A549 (cell line): ENCODE data around the gene CPA4. TPM values are rescaled to one million over a fixed set of nuclear protein-coding genes. Genes with fewer than 3 reads are reported as not detected.

Experiments
- ATAC-seq, 2 experiments: fragments of 200-7000 bp in 1 of 2; fragments of >200 bp in 1 of 2; cut with Nextera tagmentation in 1 of 2; cut with Tn5 transposase in 1 of 2; 3 replicates each; pipeline versions ENCODE4 v1.8.0 to v1.9.1; 2018 to 2020; ENCODE audit warnings: mild to moderate bottlenecking in 1 of 2, moderate library complexity in 1 of 2
- CTCF ChIA-PET: fragments of 300-600 bp; sonication (Branson Sonifier 250); formaldehyde crosslinking; extraction: SDS; loops from one replicate; lab custom pipeline; 2021; ENCODE audit warnings: antibody characterized with exemption, inconsistent platforms; lab: Yijun Ruan, JAX
- POLR2A ChIA-PET: fragments of 350-600 bp; formaldehyde crosslinking; extraction: SDS; loops from one replicate; lab custom pipeline; 2021; ENCODE audit warnings: antibody characterized with exemption, inconsistent platforms; lab: Yijun Ruan, JAX
- DNase-seq, 2 experiments: peaks; one replicate each; pipeline versions ENCODE4 v3.0.0 to v3.0.0-alpha.2; 2011 to 2016; ENCODE audit warnings: low read depth in 1 of 2, low spot score in 1 of 2
- FAIRE-seq: peaks from 2 replicates; lab custom pipeline; 2011; peaks lifted over from hg19 to GRCh38; lab: Jason Lieb, UNC
- H3K27ac ChIP-seq, 2 experiments: fragments of >200 bp; sonication (Bioruptor Twin); formaldehyde crosslinking; 3 replicates each; pipeline ENCODE4 v1.5.1; 2016 to 2017
- H3K4me1 ChIP-seq: fragments of >200 bp; sonication (Bioruptor Twin); formaldehyde crosslinking; 3 replicates; pipeline ENCODE4 v1.6.1; 2016
- H3K4me2 ChIP-seq: fragments of >200 bp; sonication (Bioruptor Twin); formaldehyde crosslinking; 3 replicates; pipeline ENCODE4 v1.6.1; 2016
- H3K4me3 ChIP-seq: fragments of >200 bp; sonication (Bioruptor Twin); formaldehyde crosslinking; 3 replicates; pipeline ENCODE4 v1.5.1; 2016
- H3K9me3 ChIP-seq: fragments of >200 bp; sonication (Bioruptor Twin); formaldehyde crosslinking; 3 replicates; pipeline ENCODE4 v1.6.1; 2016
- CBX2 ChIP-seq: fragments of 200-600 bp; sonication (generic); IDR thresholded peaks from 2 replicates; pipeline ENCODE4 v1.6.1; 2016; ENCODE audit warnings: low read depth, mild to moderate bottlenecking, borderline replicate concordance
- CBX8 ChIP-seq: fragments of 200-600 bp; sonication (generic); IDR thresholded peaks from 2 replicates; pipeline ENCODE4 v1.6.1; 2016
- CEBPB ChIP-seq, 2 experiments: fragments of >200 bp in 1 of 2; sonication (Bioruptor Twin) in 1 of 2; formaldehyde crosslinking in 1 of 2; IDR thresholded peaks; 2 replicates each; pipeline ENCODE4 v1.6.1; 2012 to 2016
- CHD4 ChIP-seq: fragments of 200-600 bp; sonication (generic); IDR thresholded peaks from 2 replicates; pipeline ENCODE4 v1.6.1; 2016; ENCODE audit warnings: antibody characterized with exemption, mild to moderate bottlenecking, borderline replicate concordance
- CTCF ChIP-seq: fragments of >200 bp; sonication (Bioruptor Twin); formaldehyde crosslinking; IDR thresholded peaks from 3 replicates; pipeline ENCODE4 v1.5.1; 2016
- EHF ChIP-seq: fragments of 250-450 bp; sonication (Bioruptor Pico); IDR thresholded peaks from 2 replicates; pipeline ENCODE4 v1.5.0; 2020; ENCODE audit warnings: mild to moderate bottlenecking
- EP300 ChIP-seq, 2 experiments: fragments of >200 bp; sonication (Bioruptor Twin); formaldehyde crosslinking; IDR thresholded peaks; 2 replicates in 1 of 2; 3 replicates in 1 of 2; pipeline ENCODE4 v1.6.1; 2016 to 2017
- FOSL2 ChIP-seq, 2 experiments: fragments of 450-650 bp in 1 of 2; fragments of >200 bp in 1 of 2; sonication (Bioruptor Twin) in 1 of 2; formaldehyde crosslinking; IDR thresholded peaks; 2 replicates each; pipeline versions ENCODE4 v1.5.0 to v1.6.1; 2016 to 2020; ENCODE audit warnings: mild to moderate bottlenecking in 1 of 2, moderate library complexity in 1 of 2
- FOXS1 ChIP-seq: fragments of 250-450 bp; sonication (Bioruptor Pico); IDR thresholded peaks from 2 replicates; pipeline ENCODE4 v1.5.0; 2020; ENCODE audit warnings: mild to moderate bottlenecking, moderate library complexity
- HEYL ChIP-seq: fragments of 250-450 bp; sonication (Bioruptor Pico); IDR thresholded peaks from 2 replicates; pipeline ENCODE4 v1.8.0; 2021; ENCODE audit warnings: mild to moderate bottlenecking, moderate library complexity
- HOXB13 ChIP-seq: fragments of 250-450 bp; sonication (Bioruptor Pico); IDR thresholded peaks from 2 replicates; pipeline ENCODE4 v1.5.0; 2020; ENCODE audit warnings: low read depth, mild to moderate bottlenecking, moderate library complexity
- JUN ChIP-seq, 2 experiments: fragments of >200 bp; sonication (Bioruptor Twin); formaldehyde crosslinking; IDR thresholded peaks; 2 replicates in 1 of 2; 3 replicates in 1 of 2; pipeline ENCODE4 v1.6.1; 2016 to 2017
- KDM5A ChIP-seq: fragments of 200-600 bp; sonication (generic); IDR thresholded peaks from 2 replicates; pipeline ENCODE4 v1.6.1; 2016; ENCODE audit warnings: antibody characterized with exemption, mild to moderate bottlenecking
- PBX3 ChIP-seq: IDR thresholded peaks from 2 replicates; pipeline ENCODE4 v1.6.1; 2012
- POLR2A ChIP-seq: IDR thresholded peaks from 2 replicates; pipeline ENCODE4 v1.6.1; 2012; ENCODE audit warnings: mild to moderate bottlenecking, low read length
- POLR2AphosphoS2 ChIP-seq: conservative IDR thresholded peaks from 2 replicates; pipeline ENCODE4 v1.6.1; 2012; ENCODE audit warnings: low read length, improper control_type of control experiment, inconsistent platforms
- RARB ChIP-seq: fragments of 250-450 bp; sonication (Bioruptor Pico); IDR thresholded peaks from 2 replicates; pipeline ENCODE4 v1.8.0; 2021; ENCODE audit warnings: mild to moderate bottlenecking, moderate library complexity
- SREBF2 ChIP-seq: fragments of 450-650 bp; IDR thresholded peaks from 2 replicates; pipeline ENCODE4 v1.6.1; 2014; ENCODE audit warnings: mild to moderate bottlenecking, moderate library complexity
- TP53 ChIP-seq: fragments of 250-450 bp; sonication (Bioruptor Pico); IDR thresholded peaks from 2 replicates; pipeline ENCODE4 v1.5.0; 2021; ENCODE audit warnings: mild to moderate bottlenecking, moderate library complexity
- ZFP36 ChIP-seq: fragments of 450-650 bp; IDR thresholded peaks from 2 replicates; pipeline ENCODE4 v1.6.1; 2014; ENCODE audit warnings: borderline replicate concordance; ENCODE audit not compliant: partially characterized antibody
- ZSCAN20 ChIP-seq: fragments of 250-450 bp; sonication (Bioruptor Pico); IDR thresholded peaks from 2 replicates; pipeline ENCODE4 v1.8.0; 2022; ENCODE audit warnings: mild to moderate bottlenecking, moderate library complexity
- WGBS: methylation state at CpG from one replicate; pipeline ENCODE4 v1.1.6; 2017; ENCODE audit errors: missing lambda C conversion rate; 5-methylcytosine and 5-hydroxymethylcytosine counted together
- polyA plus RNA-seq, 4 experiments: library from polyadenylated mRNA; depleted of rRNA in 3 of 4; stranded (reverse); fragments of >200 nt; fragmentation: RNase III in 1 of 4; extraction: RNeasy Plus Mini Kit Qiagen cat#74134 plus additional on column Dnase treatment in 1 of 4; gene quantifications; 2 replicates in 3 of 4; 3 replicates in 1 of 4; pipeline ENCODE4 v1.2.3, GENCODE V29; 2011 to 2017

CPA4 gene
- polyA plus RNA-seq, 2 of the 4 experiments (the other 2 are of a cell fraction), result 1.0 to 7.7 TPM

GRCh38 chr7:130272381-130273080 is 20.4 kb upstream of the CPA4 start:
- DNase-seq, result no peak
- Histone ChIP-seq H3K4me3 (no peak overlapping the region), H3K9me3 (no peaks in the 10 kb centered on the region), H3K27ac (0 out of 6 replicates have a peak overlapping the region, but pooled peaks of 1 of the 2 experiments have one; percentile 9), H3K4me1 (no peaks in the 10 kb centered on the region), H3K4me2 (no peak overlapping the region)
- ChIA-PET POLR2A (no interaction called here), CTCF (no interaction called here)
- TF ChIP-seq EP300 (IDR thresholded peaks at IDR 0.05), result no peak
- TF ChIP-seq CHD4, result no peak
- TF ChIP-seq EHF (CRISPR knock-in tag), result no peak
- TF ChIP-seq FOSL2 (IDR thresholded peaks at IDR 0.05), result no peak
- no peak for TF ChIP-seq FOSL2 (CRISPR knock-in tag; IDR thresholded peaks at IDR 0.05)
- no peak for TF ChIP-seq KDM5A
- TF ChIP-seq POLR2A, result no peak
- TF ChIP-seq CEBPB (IDR thresholded peaks at IDR 0.05), result no peak
- WGBS, result 82% methylated on average over 23 of the region's 23 CpGs
- no peak for FAIRE-seq
- no peak for ATAC-seq

GRCh38 chr7:130273081-130273932 is 19.7 kb upstream of the CPA4 start:
- FAIRE-seq (no peak), DNase-seq (no peak)
- H3K4me1 ChIP-seq, result no peaks in the 10 kb centered on the region
- TF ChIP-seq ZFP36 (no peak), ZSCAN20 (CRISPR knock-in tag) (no peak), CTCF (no peak), FOXS1 (CRISPR knock-in tag) (no peak), PBX3 (no peak), POLR2AphosphoS2 (no peak), HOXB13 (CRISPR knock-in tag) (no peak), JUN (IDR thresholded peaks at IDR 0.05) (no peak), SREBF2 (no peak), HEYL (CRISPR knock-in tag) (no peak), FOSL2 (IDR thresholded peaks at IDR 0.05) (no peak), FOSL2 (CRISPR knock-in tag; IDR thresholded peaks at IDR 0.05) (no peak), CBX2 (no peak), CBX8 (no peak), TP53 (CRISPR knock-in tag) (no peak), RARB (CRISPR knock-in tag) (no peak)
- TF ChIP-seq, all 56 proteins: peak for 0
- ChIA-PET CTCF (interaction anchor here (0.8 kb wide), 1 partner anchor 94 kb away, joined by 4 read pairs; no protein-coding TSS in a partner anchor), POLR2A (interaction anchor here (0.5 kb wide), 1 partner anchor 163 kb away, joined by 4 read pairs; no protein-coding TSS in a partner anchor)
- H3K4me2 ChIP-seq, result no peak overlapping the region
- no peak for ATAC-seq
- no peak overlapping the region for H3K4me3 ChIP-seq
- H3K9me3 ChIP-seq, result no peaks in the 10 kb centered on the region
- 82% methylated on average over 25 of the region's 25 CpGs for WGBS
- H3K27ac ChIP-seq, result no peak overlapping the region
